OCI-LY1 (cell line): Measurements from ENCODE around the gene GSG1L.

Source experiments
- EZH2 ChIP-seq: fragments of 200-600 bp; sonication (generic), shearing (Covaris generic); IDR thresholded peaks from 2 replicates; pipeline ENCODE4 v1.8.0; 2017; ENCODE audit warnings: borderline replicate concordance, mixed run types, mild to moderate bottlenecking, antibody characterized with exemption, low read length, moderate library complexity, mixed read lengths
- TF ChIP-seq, protein P1 (sequence below): fragments of 200-600 bp; sonication (generic), shearing (Covaris generic); IDR thresholded peaks from 2 replicates; pipeline ENCODE4 v1.5.1; 2017; ENCODE audit warnings: mild to moderate bottlenecking, antibody characterized with exemption, low read length, moderate library complexity, mixed read lengths

- TF ChIP-seq, protein P1, sequence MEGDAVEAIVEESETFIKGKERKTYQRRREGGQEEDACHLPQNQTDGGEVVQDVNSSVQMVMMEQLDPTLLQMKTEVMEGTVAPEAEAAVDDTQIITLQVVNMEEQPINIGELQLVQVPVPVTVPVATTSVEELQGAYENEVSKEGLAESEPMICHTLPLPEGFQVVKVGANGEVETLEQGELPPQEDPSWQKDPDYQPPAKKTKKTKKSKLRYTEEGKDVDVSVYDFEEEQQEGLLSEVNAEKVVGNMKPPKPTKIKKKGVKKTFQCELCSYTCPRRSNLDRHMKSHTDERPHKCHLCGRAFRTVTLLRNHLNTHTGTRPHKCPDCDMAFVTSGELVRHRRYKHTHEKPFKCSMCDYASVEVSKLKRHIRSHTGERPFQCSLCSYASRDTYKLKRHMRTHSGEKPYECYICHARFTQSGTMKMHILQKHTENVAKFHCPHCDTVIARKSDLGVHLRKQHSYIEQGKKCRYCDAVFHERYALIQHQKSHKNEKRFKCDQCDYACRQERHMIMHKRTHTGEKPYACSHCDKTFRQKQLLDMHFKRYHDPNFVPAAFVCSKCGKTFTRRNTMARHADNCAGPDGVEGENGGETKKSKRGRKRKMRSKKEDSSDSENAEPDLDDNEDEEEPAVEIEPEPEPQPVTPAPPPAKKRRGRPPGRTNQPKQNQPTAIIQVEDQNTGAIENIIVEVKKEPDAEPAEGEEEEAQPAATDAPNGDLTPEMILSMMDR, result no peak
- no peak for TF ChIP-seq EZH2
These were observed 5.6 kb downstream of the GSG1L start for GRCh38 chr16:28057949-28058348.
